Liver (tissue), 9 donors: ENCODE data around the gene NOS3. TPM values are rescaled to one million over a fixed set of nuclear protein-coding genes. Genes with fewer than 3 reads are reported as not detected.

ENCODE experiments used
- DNase-seq: peaks from one replicate; pipeline ENCODE4 v3.0.0-alpha.2; 2017; ENCODE audit warnings: low spot score
- H3K27ac ChIP-seq, 2 donors: one replicate each; pipeline ENCODE4 v1.7.0; 2013; ENCODE audit warnings: inconsistent platforms in 2 of 2, low read length in 2 of 2, control low read depth in 1 of 2, low read depth in 1 of 2, mild to moderate bottlenecking in 1 of 2
- H3K27me3 ChIP-seq, 4 donors: one replicate each; pipeline versions ENCODE4 v1.6.1 to v1.7.0; 2013; ENCODE audit warnings: low read length in 3 of 4, inconsistent platforms in 1 of 4, mild to moderate bottlenecking in 1 of 4, moderate library complexity in 1 of 4; ENCODE audit not compliant: control insufficient read depth in 4 of 4, insufficient read depth in 4 of 4
- H3K36me3 ChIP-seq, 4 donors: one replicate each; pipeline versions ENCODE4 v1.6.1 to v1.7.0; 2013; ENCODE audit warnings: low read length in 3 of 4, mild to moderate bottlenecking in 3 of 4, low read depth in 1 of 4, moderate library complexity in 1 of 4; ENCODE audit not compliant: control insufficient read depth in 4 of 4, insufficient read depth in 3 of 4
- H3K4me1 ChIP-seq, 4 donors: one replicate each; pipeline versions ENCODE4 v1.6.1 to v1.7.0; 2013; ENCODE audit warnings: low read length in 3 of 4, mild to moderate bottlenecking in 3 of 4, moderate library complexity in 1 of 4; ENCODE audit not compliant: control insufficient read depth in 4 of 4, insufficient read depth in 4 of 4
- H3K4me3 ChIP-seq, 3 donors: one replicate each; pipeline versions ENCODE4 v1.6.1 to v1.7.0; 2013; ENCODE audit warnings: low read length in 3 of 3, control low read depth in 1 of 3, low read depth in 1 of 3, mild to moderate bottlenecking in 1 of 3
- H3K9ac ChIP-seq, 2 donors: one replicate each; pipeline ENCODE4 v1.7.0; 2013; ENCODE audit warnings: low read length in 2 of 2, mild to moderate bottlenecking in 2 of 2, moderate library complexity in 2 of 2, control low read depth in 1 of 2, low read depth in 1 of 2
- H3K9me3 ChIP-seq, 4 donors: one replicate each; pipeline versions ENCODE4 v1.6.1 to v1.7.0; 2013; ENCODE audit warnings: low read length in 3 of 4; ENCODE audit not compliant: control insufficient read depth in 4 of 4
- EGR1 ChIP-seq, 2 donors: IDR thresholded peaks; 2 replicates each; pipeline ENCODE4 v1.6.1; 2016 to 2018; ENCODE audit warnings: antibody characterized with exemption in 2 of 2, low read depth in 2 of 2
- FOXA1 ChIP-seq: IDR thresholded peaks from 2 replicates; pipeline ENCODE4 v1.6.1; 2016; ENCODE audit warnings: antibody characterized with exemption
- FOXA2 ChIP-seq: IDR thresholded peaks from 2 replicates; pipeline ENCODE4 v1.6.1; 2016; ENCODE audit warnings: antibody characterized with exemption
- GABPA ChIP-seq, 2 donors: IDR thresholded peaks in 1 of 2; conservative IDR thresholded peaks in 1 of 2; 2 replicates each; pipeline ENCODE4 v1.6.1; 2016; ENCODE audit warnings: antibody characterized with exemption in 2 of 2, mild to moderate bottlenecking in 1 of 2, moderate library complexity in 1 of 2
- HNF4A ChIP-seq, 2 donors: conservative IDR thresholded peaks; 2 replicates each; pipeline ENCODE4 v1.6.1; 2016; ENCODE audit warnings: antibody characterized with exemption in 2 of 2, mild to moderate bottlenecking in 2 of 2
- HNF4G ChIP-seq: IDR thresholded peaks from 2 replicates; pipeline ENCODE4 v1.6.1; 2016; ENCODE audit warnings: antibody characterized with exemption
- JUND ChIP-seq, 2 donors: IDR thresholded peaks; 2 replicates each; pipeline ENCODE4 v1.6.1; 2016; ENCODE audit warnings: antibody characterized with exemption in 2 of 2
- MAX ChIP-seq: IDR thresholded peaks from 2 replicates; pipeline ENCODE4 v1.6.1; 2016; ENCODE audit warnings: antibody characterized with exemption
- NR2F2 ChIP-seq: IDR thresholded peaks from 2 replicates; pipeline ENCODE4 v1.6.1; 2016; ENCODE audit warnings: antibody characterized with exemption
- RAD21 ChIP-seq, 2 donors: IDR thresholded peaks; 2 replicates each; pipeline ENCODE4 v1.6.1; 2016; ENCODE audit warnings: antibody characterized with exemption in 2 of 2, mild to moderate bottlenecking in 2 of 2
- RXRA ChIP-seq, 2 donors: IDR thresholded peaks; 2 replicates each; pipeline ENCODE4 v1.6.1; 2017 to 2018; ENCODE audit warnings: antibody characterized with exemption in 2 of 2, mild to moderate bottlenecking in 1 of 2
- SP1 ChIP-seq: IDR thresholded peaks from 2 replicates; pipeline ENCODE4 v1.6.1; 2018; ENCODE audit warnings: antibody characterized with exemption, mild to moderate bottlenecking
- TAF1 ChIP-seq: conservative IDR thresholded peaks from 2 replicates; pipeline ENCODE4 v1.6.1; 2016; ENCODE audit warnings: antibody characterized with exemption, mild to moderate bottlenecking
- YY1 ChIP-seq: IDR thresholded peaks from 2 replicates; pipeline ENCODE4 v1.6.1; 2016; ENCODE audit warnings: antibody characterized with exemption, mild to moderate bottlenecking
- WGBS: extraction: QIAGEN DNeasy Blood & Tissue Kit; methylation state at CpG from one replicate; pipeline ENCODE4 v1.1.7; 2013; 5-methylcytosine and 5-hydroxymethylcytosine counted together
- polyA plus RNA-seq, 2 donors: library from polyadenylated mRNA; stranded (reverse) in 1 of 2; unstranded in 1 of 2; fragments of 200-250 nt in 1 of 2; fragments of >200 nt in 1 of 2; fragmentation: Nextera tagmentation in 1 of 2; extraction: Ambion mirVana in 1 of 2; gene quantifications; one replicate each; pipeline versions ENCODE4 v1.2.1 to v1.2.3, GENCODE V29; 2013 to 2015
- total RNA-seq, 2 donors: library from RNA; depleted of rRNA; stranded (reverse); fragments of >200 nt; gene quantifications; one replicate each; pipeline ENCODE4 v1.2.3, GENCODE V29; 2014
- TF ChIP-seq, protein P1 (sequence below): fragments of 150-350 bp; IDR thresholded peaks from 2 replicates; pipeline ENCODE4 v1.5.1; 2017; ENCODE audit warnings: improper control_type of control experiment, low read depth, low read length; ENCODE audit not compliant: missing input control
- TF ChIP-seq, protein P2 (sequence below): IDR thresholded peaks from 2 replicates; pipeline ENCODE4 v1.6.1; 2016; ENCODE audit warnings: antibody characterized with exemption
- TF ChIP-seq, protein P3 (sequence below): IDR thresholded peaks from 2 replicates; pipeline ENCODE4 v1.6.1; 2016; ENCODE audit warnings: antibody characterized with exemption, mild to moderate bottlenecking
- TF ChIP-seq, protein P4 (sequence below): IDR thresholded peaks from 2 replicates; pipeline ENCODE4 v1.6.1; 2016; ENCODE audit warnings: antibody characterized with exemption
- donor health status: healthy.
- donor health status: healthy.
- donor health status: healthy.
- donor health status: healthy.
- donor health status: healthy.

NOS3 gene
- total and polyA plus RNA-seq, 4 donors = 1.6 to 6.1 (median 5.1) TPM

- H3K27ac ChIP-seq = no peak overlapping the region
These were observed 16.1 kb upstream of the NOS3 start for GRCh38 chr7:150974468-150975391.

GRCh38 chr7:150975536-150976319 lies 15.1 kb upstream of the NOS3 start:
- no peak overlapping the region for H3K4me3 ChIP-seq

More at GRCh38 chr7:150974468-150975391, 16.1 kb upstream of the NOS3 start:
- Histone ChIP-seq H3K9me3 (no peaks in the 10 kb centered on the region), H3K4me1 (peaks cover 0 to 25% (median 9%) of the 10 kb centered on the region in 4 donors), H3K27me3 (peaks cover 0 to 12% (median 3%) of the 10 kb centered on the region in 4 donors), H3K36me3 (no peaks in the 10 kb centered on the region), H3K9ac (no peak overlapping the region), H3K4me3 (peak overlapping the region in 1 of 3 donors; percentile 44)
- WGBS = 4% methylated on average over 89 of the region's 89 CpGs
- DNase-seq = no peak
- no peak for TF ChIP-seq SP1
- TF ChIP-seq, protein P1, sequence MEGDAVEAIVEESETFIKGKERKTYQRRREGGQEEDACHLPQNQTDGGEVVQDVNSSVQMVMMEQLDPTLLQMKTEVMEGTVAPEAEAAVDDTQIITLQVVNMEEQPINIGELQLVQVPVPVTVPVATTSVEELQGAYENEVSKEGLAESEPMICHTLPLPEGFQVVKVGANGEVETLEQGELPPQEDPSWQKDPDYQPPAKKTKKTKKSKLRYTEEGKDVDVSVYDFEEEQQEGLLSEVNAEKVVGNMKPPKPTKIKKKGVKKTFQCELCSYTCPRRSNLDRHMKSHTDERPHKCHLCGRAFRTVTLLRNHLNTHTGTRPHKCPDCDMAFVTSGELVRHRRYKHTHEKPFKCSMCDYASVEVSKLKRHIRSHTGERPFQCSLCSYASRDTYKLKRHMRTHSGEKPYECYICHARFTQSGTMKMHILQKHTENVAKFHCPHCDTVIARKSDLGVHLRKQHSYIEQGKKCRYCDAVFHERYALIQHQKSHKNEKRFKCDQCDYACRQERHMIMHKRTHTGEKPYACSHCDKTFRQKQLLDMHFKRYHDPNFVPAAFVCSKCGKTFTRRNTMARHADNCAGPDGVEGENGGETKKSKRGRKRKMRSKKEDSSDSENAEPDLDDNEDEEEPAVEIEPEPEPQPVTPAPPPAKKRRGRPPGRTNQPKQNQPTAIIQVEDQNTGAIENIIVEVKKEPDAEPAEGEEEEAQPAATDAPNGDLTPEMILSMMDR = peak; percentile 8

More at GRCh38 chr7:150975536-150976319, 15.1 kb upstream of the NOS3 start:
- Histone ChIP-seq H3K9me3 (no peaks in the 10 kb centered on the region), H3K9ac (no peak overlapping the region), H3K4me1 (peaks cover 0 to 25% (median 9%) of the 10 kb centered on the region in 4 donors), H3K36me3 (no peaks in the 10 kb centered on the region), H3K27ac (no peak overlapping the region), H3K27me3 (peaks cover 0 to 12% (median 5%) of the 10 kb centered on the region in 4 donors)
- 84% methylated on average over 9 of the region's 9 CpGs for WGBS
- DNase-seq = no peak
- TF ChIP-seq, protein P2, sequence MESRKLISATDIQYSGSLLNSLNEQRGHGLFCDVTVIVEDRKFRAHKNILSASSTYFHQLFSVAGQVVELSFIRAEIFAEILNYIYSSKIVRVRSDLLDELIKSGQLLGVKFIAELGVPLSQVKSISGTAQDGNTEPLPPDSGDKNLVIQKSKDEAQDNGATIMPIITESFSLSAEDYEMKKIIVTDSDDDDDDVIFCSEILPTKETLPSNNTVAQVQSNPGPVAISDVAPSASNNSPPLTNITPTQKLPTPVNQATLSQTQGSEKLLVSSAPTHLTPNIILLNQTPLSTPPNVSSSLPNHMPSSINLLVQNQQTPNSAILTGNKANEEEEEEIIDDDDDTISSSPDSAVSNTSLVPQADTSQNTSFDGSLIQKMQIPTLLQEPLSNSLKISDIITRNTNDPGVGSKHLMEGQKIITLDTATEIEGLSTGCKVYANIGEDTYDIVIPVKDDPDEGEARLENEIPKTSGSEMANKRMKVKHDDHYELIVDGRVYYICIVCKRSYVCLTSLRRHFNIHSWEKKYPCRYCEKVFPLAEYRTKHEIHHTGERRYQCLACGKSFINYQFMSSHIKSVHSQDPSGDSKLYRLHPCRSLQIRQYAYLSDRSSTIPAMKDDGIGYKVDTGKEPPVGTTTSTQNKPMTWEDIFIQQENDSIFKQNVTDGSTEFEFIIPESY = no peak
- TF ChIP-seq, protein P1 = no peak
- no peak for TF ChIP-seq HNF4G
- TF ChIP-seq GABPA (IDR thresholded peaks at IDR 0.05 in 1 of 2, conservative IDR thresholded peaks at IDR 0.05 in 1 of 2) = no peak
- TF ChIP-seq FOXA2 = no peak
- TF ChIP-seq SP1 = no peak
- TF ChIP-seq, protein P3, sequence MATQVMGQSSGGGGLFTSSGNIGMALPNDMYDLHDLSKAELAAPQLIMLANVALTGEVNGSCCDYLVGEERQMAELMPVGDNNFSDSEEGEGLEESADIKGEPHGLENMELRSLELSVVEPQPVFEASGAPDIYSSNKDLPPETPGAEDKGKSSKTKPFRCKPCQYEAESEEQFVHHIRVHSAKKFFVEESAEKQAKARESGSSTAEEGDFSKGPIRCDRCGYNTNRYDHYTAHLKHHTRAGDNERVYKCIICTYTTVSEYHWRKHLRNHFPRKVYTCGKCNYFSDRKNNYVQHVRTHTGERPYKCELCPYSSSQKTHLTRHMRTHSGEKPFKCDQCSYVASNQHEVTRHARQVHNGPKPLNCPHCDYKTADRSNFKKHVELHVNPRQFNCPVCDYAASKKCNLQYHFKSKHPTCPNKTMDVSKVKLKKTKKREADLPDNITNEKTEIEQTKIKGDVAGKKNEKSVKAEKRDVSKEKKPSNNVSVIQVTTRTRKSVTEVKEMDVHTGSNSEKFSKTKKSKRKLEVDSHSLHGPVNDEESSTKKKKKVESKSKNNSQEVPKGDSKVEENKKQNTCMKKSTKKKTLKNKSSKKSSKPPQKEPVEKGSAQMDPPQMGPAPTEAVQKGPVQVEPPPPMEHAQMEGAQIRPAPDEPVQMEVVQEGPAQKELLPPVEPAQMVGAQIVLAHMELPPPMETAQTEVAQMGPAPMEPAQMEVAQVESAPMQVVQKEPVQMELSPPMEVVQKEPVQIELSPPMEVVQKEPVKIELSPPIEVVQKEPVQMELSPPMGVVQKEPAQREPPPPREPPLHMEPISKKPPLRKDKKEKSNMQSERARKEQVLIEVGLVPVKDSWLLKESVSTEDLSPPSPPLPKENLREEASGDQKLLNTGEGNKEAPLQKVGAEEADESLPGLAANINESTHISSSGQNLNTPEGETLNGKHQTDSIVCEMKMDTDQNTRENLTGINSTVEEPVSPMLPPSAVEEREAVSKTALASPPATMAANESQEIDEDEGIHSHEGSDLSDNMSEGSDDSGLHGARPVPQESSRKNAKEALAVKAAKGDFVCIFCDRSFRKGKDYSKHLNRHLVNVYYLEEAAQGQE = no peak
- TF ChIP-seq JUND (IDR thresholded peaks at IDR 0.05) = no peak
- no peak for TF ChIP-seq MAX
- no peak for TF ChIP-seq EGR1 (IDR thresholded peaks at IDR 0.05; ENCODE audit: low read depth in 2 of 2)
- TF ChIP-seq YY1 = no peak
- no peak for TF ChIP-seq RXRA (IDR thresholded peaks at IDR 0.05)
- no peak for TF ChIP-seq FOXA1
- TF ChIP-seq, protein P4, sequence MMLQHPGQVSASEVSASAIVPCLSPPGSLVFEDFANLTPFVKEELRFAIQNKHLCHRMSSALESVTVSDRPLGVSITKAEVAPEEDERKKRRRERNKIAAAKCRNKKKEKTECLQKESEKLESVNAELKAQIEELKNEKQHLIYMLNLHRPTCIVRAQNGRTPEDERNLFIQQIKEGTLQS = no peak
- TF ChIP-seq NR2F2 = no peak
- no peak for TF ChIP-seq HNF4A (conservative IDR thresholded peaks at IDR 0.05)
- TF ChIP-seq RAD21 (IDR thresholded peaks at IDR 0.05) = no peak
- TF ChIP-seq TAF1 = no peak
